GM10248 (cell line): ENCODE measurements around the gene RPP21.

Experiments used
- CTCF ChIA-PET: fragments of 300-600 bp; sonication (Branson Sonifier 250); formaldehyde crosslinking; extraction: SDS; loops from one replicate; lab custom pipeline; 2021; ENCODE audit warnings: antibody characterized with exemption; lab: Yijun Ruan, JAX
- POLR2A ChIA-PET: fragments of 350-650 bp; sonication (Branson Sonifier 250); formaldehyde crosslinking; extraction: SDS; loops from one replicate; lab custom pipeline; 2020; ENCODE audit warnings: antibody characterized with exemption; lab: Yijun Ruan, JAX
- DNase-seq: peaks from one replicate; pipeline ENCODE4 v3.0.0; 2012; ENCODE audit errors: extremely low spot score
- CTCF ChIP-seq: IDR thresholded peaks from 2 replicates; pipeline ENCODE4 v1.5.1; 2012; ENCODE audit warnings: mild to moderate bottlenecking, low read depth; ENCODE audit errors: extremely low read depth, missing control alignments, control extremely low read depth

Gene RPP21

GRCh38 chr6:30341218-30341617 lies 3.7 kb upstream of the RPP21 start:
- CTCF ChIA-PET: no interaction called here
- POLR2A ChIA-PET: no interaction called here
- no peak for DNase-seq
- no peak for TF ChIP-seq CTCF

GRCh38 chr6:30341728-30342127 lies 3.2 kb upstream of the RPP21 start:
- ChIA-PET CTCF (interaction anchor here (1.3 kb wide), 1 partner anchor 14 kb away, joined by 3 read pairs; no protein-coding TSS in a partner anchor), POLR2A (no interaction called here)
- TF ChIP-seq CTCF: no peak

GRCh38 chr6:30344191-30344867 lies 627 bp upstream of the RPP21 start:
- CTCF ChIA-PET: no interaction called here
- DNase-seq: no peak
- TF ChIP-seq CTCF: no peak
- POLR2A ChIA-PET: no interaction called here

More at GRCh38 chr6:30341728-30342127, 3.2 kb upstream of the RPP21 start:
- no peak for DNase-seq

- no peak for DNase-seq
- no peak for TF ChIP-seq CTCF
- POLR2A ChIA-PET: no interaction called here
- CTCF ChIA-PET: interaction anchor here (0.8 kb wide), 1 partner anchor 127 kb away, joined by 3 read pairs; no protein-coding TSS in a partner anchor
Observed at GRCh38 chr6:30345852-30346251, 896 bp downstream of the RPP21 start.

- CTCF ChIA-PET: interaction anchor here (1.7 kb wide), 1 partner anchor 23 kb away, joined by 5 read pairs; the partner anchor contains the start of gene TRIM39
- TF ChIP-seq CTCF: no peak
- POLR2A ChIA-PET: no interaction called here
- DNase-seq: no peak
Observed at GRCh38 chr6:30348957-30349356, 4.0 kb downstream of the RPP21 start.

GRCh38 chr6:30349421-30350177 lies 4.6 kb downstream of the RPP21 start:
- no peak for DNase-seq
- ChIA-PET CTCF (interaction anchor here (1.7 kb wide), 1 partner anchor 23 kb away, joined by 5 read pairs; the partner anchor contains the start of gene TRIM39), POLR2A (no interaction called here)
- TF ChIP-seq CTCF: no peak
